ENCODE results near the gene SPATA13. TPM values are rescaled to one million over a fixed set of nuclear protein-coding genes. Genes with fewer than 3 reads are reported as not detected.

The SPATA13 gene
- total and polyA plus RNA-seq, 12 donors = 3.3 to 21.4 (median 10.2) TPM

- intact Hi-C loops (cut with DNase I) = loop anchor here in 1 of 10 donors (5.0 kb wide), 1 partner anchor 1699 kb away; no protein-coding TSS in a partner anchor
- H3K4me1 ChIP-seq = peaks cover 0 to 62% (median 33%) of the 10 kb centered on the region in 9 donors
- no peak for TF ChIP-seq CTCF (IDR thresholded peaks at IDR 0.05)
- no peaks in the 10 kb centered on the region for H3K36me3 ChIP-seq
- H3K4me3 ChIP-seq = no peak overlapping the region
- WGBS, 2 donors = 38 to 49% methylated on average over 4 of the region's 4 CpGs
- peak overlapping the region in 7 of 10 donors; percentile 1 to 71 (median 53) for H3K27ac ChIP-seq
- no peaks in the 10 kb centered on the region for H3K27me3 ChIP-seq
- ATAC-seq (peak in 1 of 8 donors; percentile 16), DNase-seq (no peak)
- no peaks in the 10 kb centered on the region for H3K9me3 ChIP-seq
These were observed 103.1 kb downstream of the SPATA13 start for GRCh38 chr13:24263632-24264031.

GRCh38 chr13:24264976-24265375, 104.5 kb downstream of the SPATA13 start:
- DNase-seq (no peak), ATAC-seq (peak in 5 of 8 donors; percentile 28 to 65 (median 43))
- H3K4me3 ChIP-seq = no peak overlapping the region
- H3K4me1 ChIP-seq = peaks cover 0 to 67% (median 33%) of the 10 kb centered on the region in 9 donors
- 85 to 87% methylated on average over 8 of the region's 8 CpGs for WGBS, 2 donors
- no peak for TF ChIP-seq CTCF (IDR thresholded peaks at IDR 0.05)
- peak overlapping the region in 9 of 10 donors; percentile 0 to 71 (median 51) for H3K27ac ChIP-seq
- no peaks in the 10 kb centered on the region for H3K36me3 ChIP-seq
- intact Hi-C loops (cut with DNase I) = loop anchor here in 1 of 10 donors (5.0 kb wide), 1 partner anchor 1697 kb away; no protein-coding TSS in a partner anchor
- no peaks in the 10 kb centered on the region for H3K9me3 ChIP-seq
- H3K27me3 ChIP-seq = no peaks in the 10 kb centered on the region

DNA sequence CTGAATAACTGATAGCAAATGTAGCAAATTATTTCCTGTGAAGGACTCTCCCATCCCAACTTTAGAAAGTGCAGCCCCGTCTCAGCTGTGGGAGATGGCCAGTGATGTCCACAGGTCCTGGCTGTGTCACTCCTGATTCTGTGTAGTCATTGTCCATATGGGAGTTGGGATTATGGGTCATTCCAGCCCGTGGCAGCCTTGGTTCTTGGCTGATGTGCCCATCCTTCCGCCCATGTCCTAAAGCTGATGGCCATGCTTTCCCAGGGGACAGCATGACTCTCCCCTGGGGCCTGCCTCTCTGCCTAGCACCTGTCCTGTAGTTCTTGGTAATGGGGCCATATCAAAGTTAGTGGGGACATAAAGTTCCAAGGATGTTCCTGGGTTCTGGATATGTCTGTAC, 104.9 kb downstream of the SPATA13 start:
- Histone ChIP-seq H3K4me3 (no peak overlapping the region), H3K4me1 (peaks cover 0 to 72% (median 38%) of the 10 kb centered on the region in 9 donors), H3K9me3 (no peaks in the 10 kb centered on the region), H3K36me3 (no peaks in the 10 kb centered on the region), H3K27me3 (no peaks in the 10 kb centered on the region), H3K27ac (peak overlapping the region in 3 of 10 donors; percentile 63 to 71 (median 69))
- intact Hi-C loops (cut with DNase I) = no loop called here
- DNase-seq (no peak), ATAC-seq (no peak)
- no peak for TF ChIP-seq CTCF (IDR thresholded peaks at IDR 0.05)
- WGBS, 2 donors = 95% methylated on average over 3 of the region's 3 CpGs

GRCh38 chr13:24267274-24267673, 106.8 kb downstream of the SPATA13 start:
- peaks cover 0 to 75% (median 54%) of the 10 kb centered on the region in 9 donors for H3K4me1 ChIP-seq
- TF ChIP-seq CTCF (IDR thresholded peaks at IDR 0.05) = no peak
- ATAC-seq = peak in 1 of 8 donors; percentile 26
- intact Hi-C loops (cut with DNase I) = no loop called here
- DNase-seq = peak in 1 of 2 donors; percentile 27
- no peaks in the 10 kb centered on the region for H3K36me3 ChIP-seq
- no peaks in the 10 kb centered on the region for H3K9me3 ChIP-seq
- H3K27me3 ChIP-seq = no peaks in the 10 kb centered on the region
- H3K4me3 ChIP-seq = peak overlapping the region in 7 of 10 donors; percentile 5 to 31 (median 18)
- peak overlapping the region; percentile 17 to 82 (median 70) for H3K27ac ChIP-seq
- WGBS, 2 donors = 32 to 46% methylated on average over 3 of the region's 3 CpGs
